Endometrium (tissue), 2 donors: ENCODE data around the gene LRRN3.
"Not testable (repeated sequence)": the region's sequence is repeated elsewhere in the genome, so short reads cannot be mapped to it uniquely, and the experiment has no call there.

Experiments used
- FAIRE-seq: peaks from 2 replicates; lab custom pipeline; 2012; peaks lifted over from hg19 to GRCh38; lab: Jason Lieb, UNC
- donor health status: control.
- donor health status: control.

LRRN3 gene

GRCh38 chr7:111090846-111091245 lies at the start of gene LRRN3:
Gene LRRN3, plus strand, starts transcription at chr7:111091127. Its CDS starts 31,646 bp downstream, at chr7:111122773.
- FAIRE-seq: no peak

DNA sequence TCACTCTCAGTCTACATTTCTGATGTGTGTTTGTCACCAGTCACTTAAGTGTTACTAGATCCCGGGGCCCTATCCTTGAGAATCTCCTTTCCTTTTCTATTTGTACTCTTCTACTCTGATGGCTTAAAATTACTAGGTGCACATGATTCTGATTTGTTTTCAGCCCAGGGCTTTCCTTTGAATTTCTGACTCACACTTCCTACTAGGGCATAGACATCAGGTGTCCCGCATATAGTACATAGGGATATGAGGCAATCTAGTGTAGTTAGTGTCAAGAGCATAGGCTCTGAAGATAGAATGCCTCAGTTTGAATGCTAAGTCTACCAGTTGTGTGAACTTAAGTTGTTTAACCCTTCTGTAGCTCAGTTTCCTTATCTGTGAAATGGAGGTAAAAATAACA lies 49.4 kb upstream of the LRRN3 start:
- no peak for FAIRE-seq

DNA sequence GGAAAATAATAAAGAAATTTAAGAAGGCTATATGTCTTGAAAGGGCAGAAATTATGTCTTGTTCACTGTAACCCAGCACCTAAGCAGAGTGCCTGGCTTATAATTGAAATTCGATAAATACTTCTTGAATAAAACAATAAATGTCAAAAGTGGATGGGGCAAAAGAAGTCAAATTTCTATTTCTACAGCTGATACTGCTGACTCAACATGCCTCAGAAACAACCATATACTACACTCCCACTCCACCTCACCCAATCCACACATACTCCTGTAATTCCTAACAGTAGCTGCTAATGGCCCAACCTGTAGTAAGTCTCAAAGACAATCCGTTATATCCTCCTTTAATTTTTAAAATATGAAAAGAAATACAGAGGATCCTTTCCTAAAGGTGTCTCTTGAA lies 48.1 kb upstream of the LRRN3 start:
- no peak for FAIRE-seq

DNA sequence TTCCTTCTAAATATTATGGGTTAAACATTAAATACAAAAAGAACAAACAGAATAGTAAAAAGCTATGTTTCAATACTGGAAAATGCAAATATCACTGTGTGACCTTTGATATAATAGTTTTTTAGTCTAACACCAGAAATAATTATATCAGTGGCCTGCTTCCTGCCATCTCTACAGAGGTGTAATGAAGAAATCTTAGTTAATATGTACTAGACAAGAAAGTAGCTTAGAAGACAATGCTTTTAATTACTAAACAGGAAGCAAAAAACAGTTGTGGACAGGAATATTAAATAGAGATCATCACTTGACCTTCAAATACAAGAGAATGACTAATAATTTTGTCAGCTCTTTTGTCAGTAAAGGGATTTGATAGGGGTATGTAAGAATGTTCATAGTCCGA lies 47.4 kb upstream of the LRRN3 start:
- no peak for FAIRE-seq

- FAIRE-seq: no peak
Measured at GRCh38 chr7:111045449-111045848, 45.5 kb upstream of the LRRN3 start.

DNA sequence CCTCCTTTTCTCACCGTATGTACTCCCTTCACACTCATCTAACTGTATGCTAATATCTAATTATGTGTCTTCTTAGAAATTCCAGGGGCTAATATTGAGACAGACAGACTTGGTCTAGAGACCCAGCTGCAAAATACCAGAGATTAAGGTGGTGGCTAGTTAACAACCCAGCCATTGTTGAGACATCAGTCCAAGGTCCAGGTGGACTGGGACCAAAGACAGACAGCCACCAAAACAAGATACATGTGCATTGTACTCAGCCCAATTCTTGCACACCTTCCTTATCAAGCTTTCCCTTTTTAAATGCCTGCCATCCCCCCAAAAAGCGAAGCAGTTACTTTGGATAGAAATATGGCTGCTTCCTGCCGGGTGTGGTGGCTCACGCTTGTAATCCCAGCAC lies 43.3 kb upstream of the LRRN3 start:
- no peak for FAIRE-seq

DNA sequence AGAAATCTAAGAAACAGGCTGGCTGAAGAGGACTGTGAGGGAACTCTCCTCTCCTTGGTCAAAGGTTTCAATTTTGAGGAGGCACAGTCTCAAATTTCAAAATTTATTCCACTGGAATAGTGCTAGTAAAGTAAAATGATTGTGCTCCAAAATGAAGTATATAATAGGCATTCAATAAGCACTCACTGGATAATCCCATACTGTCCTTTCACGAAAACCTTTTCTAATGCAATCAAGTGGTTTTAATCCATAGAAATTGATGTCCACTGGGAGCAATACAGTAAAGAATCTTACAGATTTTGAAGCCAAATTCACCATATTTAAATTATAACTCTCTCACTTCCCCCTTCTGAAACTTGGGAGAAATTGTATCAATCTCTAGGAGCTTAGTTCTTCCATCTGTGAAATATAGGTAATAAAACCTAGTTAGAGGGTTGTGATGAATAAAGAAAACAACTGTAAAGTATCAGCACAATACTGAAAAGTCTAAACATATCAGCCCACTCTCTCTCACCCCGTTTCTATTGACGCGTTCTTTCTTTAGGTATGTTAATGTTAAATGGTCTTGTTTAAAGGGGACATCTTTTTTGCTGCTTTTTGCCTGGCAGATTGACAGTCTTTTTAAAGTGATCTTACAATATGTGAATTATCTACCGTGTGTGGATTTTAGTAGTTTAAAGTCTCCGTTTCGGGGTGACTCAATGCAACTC lies 40.8 kb upstream of the LRRN3 start:
- no peak for FAIRE-seq

- FAIRE-seq: no peak
Measured at GRCh38 chr7:111050875-111051416, 40.0 kb upstream of the LRRN3 start.

DNA sequence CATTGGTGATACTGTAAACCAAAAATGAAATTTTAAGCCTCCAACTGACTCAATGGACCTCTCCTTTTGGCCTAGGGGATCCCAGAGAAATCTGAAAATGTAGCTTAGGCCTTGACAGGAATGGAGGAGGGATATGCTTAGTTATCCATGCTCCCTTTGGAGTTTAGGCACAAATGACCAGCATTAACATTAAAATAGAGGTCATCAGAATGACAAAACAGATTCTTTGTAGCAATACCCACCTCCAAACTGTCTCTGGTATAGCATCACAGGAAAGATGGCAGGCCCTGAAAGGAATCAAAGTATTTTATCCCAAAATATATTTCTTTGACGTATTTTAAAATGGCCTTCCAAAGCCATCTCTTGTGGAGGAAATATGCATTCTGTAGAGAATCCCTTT lies 39.1 kb upstream of the LRRN3 start:
- FAIRE-seq: no peak

GRCh38 chr7:111053035-111053434 lies 37.9 kb upstream of the LRRN3 start:
- no peak for FAIRE-seq

GRCh38 chr7:111056371-111056770 lies 34.6 kb upstream of the LRRN3 start:
- FAIRE-seq: no peak

- FAIRE-seq: no peak
Measured at GRCh38 chr7:111057066-111057465, 33.9 kb upstream of the LRRN3 start.

- no peak for FAIRE-seq
Measured at GRCh38 chr7:111059833-111060232, 31.1 kb upstream of the LRRN3 start.

GRCh38 chr7:111063166-111063565 lies 27.8 kb upstream of the LRRN3 start:
- FAIRE-seq: no peak

DNA sequence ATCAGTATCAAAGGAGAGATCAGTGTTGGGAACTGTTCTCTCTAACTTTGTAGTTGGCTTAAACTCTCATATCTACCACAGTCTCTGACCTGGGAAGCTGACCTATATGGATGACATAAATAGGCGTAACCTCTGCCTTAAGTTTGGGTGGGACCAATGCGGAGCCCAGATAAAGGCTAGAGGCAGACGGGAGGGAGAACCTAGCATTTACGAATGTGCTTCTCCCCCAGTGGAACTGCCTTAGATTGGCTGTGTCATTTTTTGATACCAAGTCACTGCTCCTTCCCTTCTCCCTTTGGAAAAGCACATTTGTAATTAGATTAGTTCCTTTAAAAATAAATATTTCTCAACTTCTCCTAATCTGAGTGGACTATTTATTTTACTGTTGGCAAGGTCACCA lies 23.7 kb upstream of the LRRN3 start:
- no peak for FAIRE-seq

GRCh38 chr7:111067682-111068081 lies 23.2 kb upstream of the LRRN3 start:
- FAIRE-seq: no peak

DNA sequence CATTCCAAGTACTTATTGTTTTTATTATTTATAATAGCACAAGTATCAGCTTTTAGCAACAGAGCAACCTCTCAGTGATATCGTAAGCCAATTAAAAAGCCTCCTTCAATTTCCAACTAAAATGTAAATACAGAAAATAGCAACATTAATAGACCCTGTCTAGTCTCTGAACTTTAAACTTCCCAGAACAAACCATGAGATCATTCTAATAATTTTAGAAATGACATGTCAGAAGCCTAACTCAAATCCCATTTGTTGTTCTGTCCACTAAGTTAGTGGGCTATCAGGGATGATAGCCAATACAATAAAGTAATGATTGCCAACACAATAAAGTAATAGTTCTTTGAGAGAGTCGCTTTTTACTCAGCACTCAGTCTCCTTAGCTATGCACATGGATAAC lies 22.3 kb upstream of the LRRN3 start:
- no peak for FAIRE-seq

GRCh38 chr7:111071556-111071955 lies 19.4 kb upstream of the LRRN3 start:
- no peak for FAIRE-seq

DNA sequence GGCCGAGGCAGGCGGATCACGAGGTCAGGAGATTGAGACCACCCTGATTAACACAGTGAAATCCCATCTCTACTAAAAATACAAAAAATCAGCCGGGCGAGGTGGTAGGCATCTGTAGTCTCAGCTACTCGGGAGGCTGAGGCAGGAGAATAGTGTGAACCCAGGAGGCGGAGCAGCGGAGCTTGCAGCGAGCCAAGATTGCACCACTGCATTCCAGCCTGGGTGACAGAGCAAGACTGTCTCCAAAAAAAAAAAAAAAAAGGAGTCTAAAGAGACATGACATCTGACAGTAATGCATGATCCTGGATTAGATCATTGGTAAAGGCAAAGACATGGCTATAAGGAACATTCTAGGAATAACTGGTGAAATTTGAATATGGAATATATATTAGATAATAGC lies 18.3 kb upstream of the LRRN3 start:
- FAIRE-seq: not testable (repeated sequence)

DNA sequence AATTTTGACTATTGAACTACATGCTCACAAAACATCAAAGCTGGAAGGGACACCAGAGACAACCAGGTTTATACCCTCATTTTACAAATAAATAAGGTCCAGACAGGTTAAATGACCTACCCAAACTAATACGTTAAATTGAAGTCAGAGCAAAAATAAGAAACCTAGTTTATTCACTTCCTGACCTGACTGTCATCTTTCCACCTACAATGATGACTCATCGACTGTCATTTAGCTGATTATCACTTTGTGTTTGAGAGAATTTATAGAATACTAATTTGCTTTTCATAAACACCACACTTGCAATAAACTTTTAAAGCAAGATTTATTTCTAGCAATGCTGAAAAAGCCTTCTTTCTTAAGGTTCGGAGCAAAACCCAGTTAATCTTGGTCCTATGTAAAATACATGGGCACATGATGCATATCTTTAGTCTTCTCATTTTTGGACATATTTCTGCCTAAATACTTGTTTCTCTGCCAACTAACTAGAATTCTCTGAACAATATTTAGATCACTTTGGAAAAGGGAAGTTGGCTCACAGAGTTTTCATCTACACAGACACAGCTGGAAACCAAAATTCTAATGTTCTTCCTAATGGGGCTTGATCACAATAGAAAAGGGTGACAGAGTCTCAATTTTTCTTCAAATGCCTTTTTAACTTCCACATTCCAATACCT lies 16.7 kb upstream of the LRRN3 start:
- no peak for FAIRE-seq

GRCh38 chr7:111074748-111075146 lies 16.2 kb upstream of the LRRN3 start:
- FAIRE-seq: no peak

GRCh38 chr7:111075498-111075897 lies 15.4 kb upstream of the LRRN3 start:
- no peak for FAIRE-seq

DNA sequence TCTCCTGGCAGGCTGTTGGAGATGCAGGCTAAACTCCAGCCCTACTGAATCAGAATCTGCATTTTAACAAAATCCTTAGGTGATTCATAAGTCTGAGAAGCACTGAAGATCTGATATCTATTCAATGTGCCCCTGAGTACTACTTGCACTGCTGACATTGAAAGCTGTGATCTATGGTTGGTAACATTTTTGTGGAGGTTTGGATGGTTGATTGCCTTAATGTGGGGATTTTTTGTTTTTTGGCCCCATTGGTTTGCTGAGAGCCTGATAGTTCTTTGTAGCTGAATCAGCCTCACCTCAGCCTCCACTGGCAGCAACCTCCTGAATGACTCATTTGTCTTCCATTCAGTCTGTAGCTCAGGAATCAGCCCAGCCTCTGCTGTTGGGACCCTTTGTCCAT lies 14.7 kb upstream of the LRRN3 start:
- FAIRE-seq: no peak

GRCh38 chr7:111077001-111077400 lies 13.9 kb upstream of the LRRN3 start:
- no peak for FAIRE-seq
